Measurements from ENCODE around the gene ARHGAP11A.

ARHGAP11A gene

DNA sequence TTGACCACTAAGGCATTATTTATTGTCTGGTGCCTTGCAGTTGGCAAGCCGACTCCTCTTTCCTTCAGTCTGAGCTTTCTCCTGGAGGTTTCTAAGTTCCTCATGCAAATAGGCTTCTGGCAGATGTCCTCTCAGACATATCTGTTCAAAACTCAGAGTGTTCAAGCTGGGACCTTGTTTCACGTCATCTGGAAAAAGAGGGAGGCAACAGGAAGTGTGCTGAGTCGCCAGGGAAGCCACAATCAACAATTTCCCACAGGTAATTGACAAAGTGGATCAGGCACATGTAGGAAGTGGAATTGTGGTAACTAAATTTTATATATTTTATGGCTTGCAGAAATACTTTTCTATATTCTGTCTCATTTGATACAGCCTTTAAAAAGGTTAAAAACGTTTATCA is 40.8 kb downstream of the ARHGAP11A start:
- no peak for DNase-seq
- intact Hi-C loops (cut with DNase I): no loop called here

DNA sequence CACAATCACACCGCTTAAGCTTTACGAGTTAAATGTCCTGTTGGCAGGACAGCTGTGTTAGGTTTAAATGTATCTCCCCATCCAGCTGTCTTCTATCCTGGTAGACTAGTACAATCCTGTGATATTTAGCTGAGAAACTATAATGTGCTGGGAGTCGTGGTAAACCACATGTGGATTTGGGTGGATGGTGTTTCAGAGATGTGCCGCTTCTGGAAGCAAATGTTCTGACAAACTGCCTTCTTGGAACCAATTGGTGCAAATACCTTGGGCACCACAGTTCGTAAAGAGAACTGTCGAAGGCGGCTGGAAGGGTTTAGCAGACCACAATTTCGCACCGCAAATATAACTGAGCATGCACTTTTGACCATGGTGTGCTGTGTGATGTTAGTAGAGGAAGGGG is 41.2 kb downstream of the ARHGAP11A start:
- DNase-seq: no peak
- intact Hi-C loops (cut with DNase I): no loop called here

DNA sequence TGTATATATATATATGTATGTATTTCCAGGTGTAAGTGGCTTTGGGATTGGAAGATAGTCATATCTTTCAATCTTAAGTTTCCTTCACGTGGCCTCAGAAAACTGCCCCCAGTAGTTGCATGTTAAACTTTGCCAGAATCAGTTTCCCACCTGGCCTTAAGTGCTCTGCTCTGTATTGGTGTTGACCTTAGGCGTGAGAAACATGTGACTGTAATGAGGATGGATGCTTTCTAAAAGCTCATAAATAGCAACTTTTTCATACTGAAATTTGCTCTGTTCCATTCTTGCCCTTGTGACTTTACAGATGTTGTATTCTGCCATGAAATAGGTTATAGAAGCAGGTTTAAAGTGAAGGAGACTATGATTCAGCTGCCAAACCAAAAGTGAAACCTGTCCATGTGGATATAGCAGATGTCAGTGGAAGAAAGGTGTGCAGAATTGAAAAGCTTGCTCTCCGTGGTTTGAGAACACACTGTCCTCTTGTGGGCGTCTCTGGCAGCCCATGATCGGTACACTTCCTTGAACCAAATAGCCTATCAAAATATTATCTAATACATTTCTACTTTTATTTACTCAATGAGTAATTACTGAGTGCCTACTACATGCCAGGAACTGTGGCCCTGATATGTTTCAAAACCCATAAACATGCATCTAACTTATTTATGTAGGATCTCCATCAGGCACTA is 42.0 kb downstream of the ARHGAP11A start:
- intact Hi-C loops (cut with DNase I): no loop called here
- DNase-seq: no peak

DNA sequence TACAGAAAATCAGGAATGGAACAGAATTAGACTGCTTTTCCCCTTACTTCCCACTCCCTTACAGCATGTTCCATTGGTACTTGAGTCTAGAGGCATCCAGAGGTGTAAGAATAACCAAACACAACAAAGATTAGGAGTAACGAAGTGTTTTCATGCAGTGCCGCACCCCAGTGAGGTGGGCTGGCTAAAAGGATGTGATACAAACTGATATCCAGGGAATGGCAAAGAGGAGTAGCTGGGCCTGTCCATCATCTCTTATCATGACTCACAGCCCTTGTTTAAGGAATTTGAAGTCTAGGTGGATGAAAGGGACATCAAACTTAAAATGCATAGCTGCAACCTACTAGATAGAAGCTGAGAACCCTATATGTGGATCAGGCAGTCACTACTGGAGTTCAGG is 42.6 kb downstream of the ARHGAP11A start:
- intact Hi-C loops (cut with DNase I): no loop called here
- no peak for DNase-seq

DNA sequence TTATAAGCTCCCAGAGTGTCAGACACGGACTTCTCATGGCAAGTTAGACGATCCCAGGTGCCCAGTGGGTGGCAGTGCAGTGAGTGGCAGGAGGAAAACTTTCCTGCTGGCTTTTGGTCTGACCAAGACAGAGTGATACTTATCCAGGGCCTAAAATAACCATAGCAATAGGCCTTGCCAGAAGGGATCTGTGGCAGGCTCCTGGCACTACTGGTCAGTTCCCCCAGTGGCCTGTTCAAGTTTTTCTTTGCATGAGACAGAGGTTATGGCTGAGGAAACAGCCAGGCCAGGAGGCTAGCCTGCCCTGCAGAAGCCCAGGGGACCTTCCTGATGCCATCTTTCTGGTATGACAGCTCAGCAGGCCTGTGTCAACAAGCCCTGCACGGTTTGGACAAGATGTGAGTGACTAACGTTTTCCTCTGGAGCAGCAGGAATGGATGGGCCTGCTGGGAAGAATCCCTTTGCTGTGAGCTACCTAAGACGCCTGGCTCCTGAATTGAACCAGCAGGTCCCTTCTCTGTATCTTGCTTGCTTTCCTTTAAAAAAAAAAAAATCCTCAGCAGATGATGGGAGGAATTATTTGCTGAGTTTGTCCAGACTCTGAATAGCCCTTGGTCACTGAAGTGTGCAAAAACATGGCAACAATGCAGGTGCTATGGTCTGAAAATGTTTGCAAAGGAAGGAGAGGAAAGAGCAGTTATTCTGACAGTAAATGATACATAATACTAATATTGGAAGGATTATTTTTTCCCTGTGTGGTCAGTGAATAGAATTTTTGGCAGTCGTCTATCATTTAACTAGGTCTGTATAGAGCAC is 44.2 kb downstream of the ARHGAP11A start:
- intact Hi-C loops (cut with DNase I): loop anchor here (5.0 kb wide), 1 partner anchor 278 kb away; no protein-coding TSS in a partner anchor
- DNase-seq: no peak

DNA sequence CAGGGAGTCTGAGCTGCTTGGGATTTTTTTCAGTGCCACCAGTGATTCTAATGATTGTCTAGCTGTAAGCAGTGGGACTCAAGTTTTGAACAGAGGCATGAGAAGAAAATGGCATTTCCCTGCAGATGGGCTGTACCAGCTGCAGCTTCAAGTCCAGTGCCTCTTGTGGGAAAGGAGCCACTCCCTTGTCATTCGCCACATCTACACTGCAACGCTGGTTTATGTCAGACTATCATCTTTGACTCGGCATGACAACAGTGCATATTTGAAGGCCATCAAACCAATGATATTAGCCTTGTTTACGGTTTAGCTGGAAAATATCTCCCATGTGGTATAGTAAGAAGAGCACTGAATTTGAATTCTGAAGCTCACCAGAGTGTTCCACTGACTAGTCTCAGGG is 48.4 kb downstream of the ARHGAP11A start:
- intact Hi-C loops (cut with DNase I): loop anchor here (2.0 to 5.0 kb wide), 2 partner anchors 274 to 331 kb away; no protein-coding TSS in a partner anchor
- no peak for DNase-seq

DNA sequence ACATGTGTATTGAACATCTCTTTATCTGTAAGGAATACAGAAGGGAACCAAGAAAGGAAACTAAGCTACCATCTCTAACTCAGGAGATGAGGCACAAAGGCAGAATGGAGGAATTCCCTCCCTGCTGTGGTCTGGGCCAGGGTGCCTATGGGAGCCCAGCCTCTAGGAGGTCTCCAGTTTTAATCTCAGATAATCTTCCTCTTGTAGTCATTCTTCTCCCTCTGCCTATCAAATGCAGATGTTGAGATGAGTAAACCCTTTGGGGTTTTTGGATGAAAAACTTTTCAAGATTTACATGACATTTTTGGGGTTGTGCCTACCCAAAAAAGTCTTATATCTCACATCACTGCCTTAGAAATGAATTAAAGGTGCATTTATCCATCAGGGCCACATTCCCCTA is 49.5 kb downstream of the ARHGAP11A start:
- DNase-seq: no peak
- intact Hi-C loops (cut with DNase I): loop anchor here (5.0 kb wide), 1 partner anchor 273 kb away; no protein-coding TSS in a partner anchor

DNA sequence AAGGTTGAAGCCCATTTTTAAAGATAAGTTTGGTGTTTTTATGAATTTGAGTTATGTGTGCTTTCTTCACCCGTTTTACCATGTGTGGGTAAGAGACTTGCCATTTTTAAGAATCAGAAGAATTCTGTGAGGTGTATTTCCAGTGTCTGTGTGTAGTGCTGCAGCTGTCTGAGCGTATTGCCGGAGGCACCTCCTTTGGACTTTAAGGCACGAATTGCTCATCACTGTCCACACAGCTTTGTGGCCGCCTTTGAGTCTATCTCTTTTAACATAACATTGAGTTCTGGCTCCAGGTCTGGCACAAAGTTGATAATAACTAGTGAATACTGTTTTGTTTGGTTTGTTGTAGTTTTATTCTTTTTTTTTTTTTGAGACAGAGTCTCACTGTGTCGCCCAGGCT is 52.0 kb downstream of the ARHGAP11A start:
- DNase-seq: no peak
- intact Hi-C loops (cut with DNase I): no loop called here

DNA sequence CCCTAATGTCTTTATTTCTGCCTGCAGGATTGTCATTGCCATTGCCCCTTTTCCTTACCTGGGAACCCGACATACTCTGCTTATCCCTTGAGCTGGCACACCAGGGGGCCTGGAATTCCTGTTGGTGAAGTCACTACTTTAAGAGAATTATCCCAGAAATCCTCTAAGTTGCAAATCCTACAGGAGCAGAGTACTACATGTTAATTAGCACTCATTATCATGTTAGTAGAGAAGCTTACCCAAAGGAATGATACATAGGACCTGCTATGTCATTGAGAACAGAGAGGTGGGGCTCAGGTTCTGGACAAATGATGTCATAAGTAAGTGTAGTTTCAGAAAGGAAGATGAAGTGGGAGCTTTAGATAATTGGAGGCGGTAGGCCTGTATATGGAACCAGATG is 53.6 kb downstream of the ARHGAP11A start:
- intact Hi-C loops (cut with DNase I): no loop called here
- no peak for DNase-seq

DNA sequence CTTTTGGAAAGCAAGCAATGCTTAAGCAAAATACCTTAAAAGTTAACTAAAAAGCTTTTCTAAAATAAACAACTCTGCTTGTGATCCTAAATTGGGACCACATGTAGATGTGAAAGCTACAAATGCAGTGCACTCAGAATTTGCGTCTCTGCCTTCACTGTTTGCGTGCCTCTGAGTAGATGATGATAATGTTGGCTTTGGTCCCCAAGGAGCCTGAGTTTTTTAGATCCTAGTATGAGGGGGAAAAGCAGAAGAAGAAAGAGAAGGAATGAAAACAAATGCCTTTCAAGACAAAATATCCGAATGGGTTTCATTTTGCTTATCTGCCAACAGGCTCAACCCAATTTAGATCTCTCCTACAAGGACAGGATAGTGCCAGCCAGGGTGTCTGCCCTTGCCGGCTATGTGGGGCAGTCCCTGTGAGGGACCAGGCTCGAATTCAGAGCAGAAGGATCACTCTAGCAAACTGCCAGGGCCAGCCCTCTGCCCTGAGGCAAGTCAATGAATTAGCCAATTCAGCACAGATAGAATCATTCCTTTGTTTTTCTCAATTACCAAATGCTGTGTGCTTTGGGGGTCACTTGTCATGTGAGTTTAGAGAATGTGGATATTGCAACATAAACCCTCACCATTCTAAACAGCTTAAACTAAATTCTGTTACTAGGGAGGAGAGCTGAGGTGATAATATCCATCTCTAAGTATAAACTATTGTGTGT is 54.8 kb downstream of the ARHGAP11A start:
- intact Hi-C loops (cut with DNase I): loop anchor here (5.0 kb wide), 1 partner anchor 167 kb away; no protein-coding TSS in a partner anchor
- DNase-seq: peak; percentile 41 to 95 (median 71)

DNA sequence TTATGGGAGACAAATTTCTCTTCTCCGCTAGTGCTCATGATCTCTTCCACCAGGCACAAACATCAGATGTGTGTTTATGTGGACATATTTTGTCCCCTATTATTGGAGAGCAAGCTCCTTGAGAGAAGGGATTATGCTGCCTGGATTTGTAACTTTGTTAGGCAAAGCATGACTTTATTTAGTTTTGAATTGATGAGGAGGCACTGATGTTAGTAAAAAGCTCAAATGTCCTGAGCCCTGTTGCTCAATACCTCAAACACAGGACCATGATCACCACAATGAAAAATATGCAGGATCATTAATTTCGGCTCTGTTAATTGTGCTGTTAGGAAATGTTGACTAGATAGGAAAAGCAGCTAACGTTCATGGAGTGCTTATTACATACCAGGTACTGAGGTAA is 55.3 kb downstream of the ARHGAP11A start:
- intact Hi-C loops (cut with DNase I): loop anchor here (5.0 kb wide), 1 partner anchor 167 kb away; no protein-coding TSS in a partner anchor
- DNase-seq: no peak

DNA sequence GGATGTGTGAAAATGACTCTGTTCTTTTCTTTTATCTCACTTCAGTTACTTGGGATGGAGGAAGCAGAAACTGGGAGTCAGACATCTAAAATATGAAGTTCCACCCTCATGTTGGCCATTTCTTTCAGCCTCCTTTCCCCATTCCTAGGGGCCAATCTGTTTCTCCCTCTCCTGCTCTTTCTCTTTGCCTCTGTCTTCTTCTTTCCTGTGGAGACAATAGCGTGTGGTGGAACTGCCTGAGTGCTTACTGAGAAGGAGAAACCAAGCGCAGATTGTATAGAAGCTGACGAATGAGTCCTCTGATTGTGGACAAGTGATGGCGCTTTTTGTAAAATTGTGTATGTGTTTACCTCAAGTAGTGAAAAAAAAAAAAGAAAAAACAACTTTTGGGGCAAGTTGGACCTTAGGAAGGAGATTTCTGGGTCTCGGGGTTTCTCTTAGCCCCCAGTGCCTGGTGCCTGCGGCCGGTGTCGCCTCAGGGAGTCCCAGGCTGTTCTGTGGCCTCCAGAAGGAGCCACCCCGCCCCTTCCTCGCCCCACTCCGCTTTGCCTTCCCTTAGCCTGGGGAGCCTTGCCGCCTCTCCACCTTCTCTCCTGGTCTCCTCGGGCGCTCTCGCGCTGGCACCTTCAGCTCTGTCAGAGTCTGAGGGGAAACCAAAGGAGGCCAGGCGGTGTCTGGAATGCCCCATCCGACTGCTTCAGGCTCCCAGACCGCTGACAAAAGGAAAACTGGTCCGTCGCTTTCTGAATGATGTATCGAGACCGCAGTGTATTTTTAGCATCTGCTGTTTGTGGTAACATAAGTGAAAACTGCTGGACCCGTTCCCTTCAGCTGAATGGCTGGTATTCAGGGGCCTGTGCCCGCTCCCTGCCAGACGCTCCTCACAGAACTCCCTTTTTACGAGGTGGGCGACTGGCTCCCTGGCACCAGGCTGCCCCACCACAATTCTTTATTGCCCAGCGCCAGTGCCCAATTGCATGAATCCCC is 56.3 kb downstream of the ARHGAP11A start:
- peak in 9 of 10 donors; percentile 20 to 87 (median 45) for DNase-seq
- intact Hi-C loops (cut with DNase I): loop anchor here (5.0 kb wide), 1 partner anchor 166 kb away; no protein-coding TSS in a partner anchor

DNA sequence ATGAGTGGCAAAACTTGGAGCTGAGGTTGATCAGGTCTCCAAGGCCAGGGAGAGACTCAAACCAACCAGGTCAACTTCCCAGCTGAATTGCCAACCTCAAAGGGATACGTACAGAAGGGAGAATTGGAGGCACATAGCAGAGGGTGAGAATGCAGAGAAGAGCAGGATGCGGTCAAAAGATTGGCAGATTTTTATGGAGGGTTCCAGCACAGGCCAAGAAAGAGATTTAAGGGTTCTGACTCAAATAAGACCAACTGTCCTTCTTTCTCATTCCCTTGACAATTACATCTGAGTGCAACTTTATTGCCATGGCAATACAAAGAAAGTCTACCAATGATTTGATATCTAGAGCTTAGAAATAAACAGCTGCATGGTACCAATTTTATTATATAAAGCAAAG is 59.4 kb downstream of the ARHGAP11A start:
- intact Hi-C loops (cut with DNase I): loop anchor here (5.0 kb wide), 1 partner anchor 163 kb away; no protein-coding TSS in a partner anchor
- no peak for DNase-seq

DNA sequence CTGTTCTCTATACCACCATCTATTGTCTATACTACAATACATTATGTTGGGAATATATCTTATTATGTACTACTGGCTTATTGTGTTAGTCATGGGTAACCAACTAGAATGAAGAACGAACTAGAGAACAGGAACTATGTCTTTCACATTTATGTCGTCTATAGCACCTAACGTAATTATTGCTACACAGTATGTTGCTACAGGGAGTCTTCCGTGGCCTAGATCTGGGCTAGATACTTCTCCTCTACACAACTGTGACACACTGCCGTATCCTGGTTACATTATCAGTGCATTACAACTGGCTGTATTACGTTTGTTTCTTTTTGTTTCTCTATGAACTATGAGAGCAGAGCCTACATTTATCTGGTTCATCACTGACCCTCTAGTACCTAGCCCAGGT is 60.2 kb downstream of the ARHGAP11A start:
- intact Hi-C loops (cut with DNase I): no loop called here

DNA sequence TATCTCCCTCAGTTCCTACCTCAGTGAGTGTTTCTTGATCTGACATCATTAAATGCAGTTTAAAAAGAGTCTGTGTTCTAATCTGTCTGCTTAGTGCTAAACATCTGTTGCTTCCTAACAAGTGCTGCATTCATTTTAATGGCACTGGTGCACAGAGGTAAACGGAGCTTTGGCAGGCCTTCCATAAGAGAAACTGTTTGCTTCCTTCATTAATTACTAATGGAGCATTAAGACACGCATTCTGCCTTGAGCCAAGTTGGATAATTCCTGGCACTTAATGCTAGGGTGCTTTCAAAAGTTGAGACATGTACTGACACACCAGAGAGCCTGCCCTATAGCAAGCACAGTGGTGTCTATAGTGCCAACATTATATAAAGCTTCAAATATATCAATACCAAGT is 60.9 kb downstream of the ARHGAP11A start:
- intact Hi-C loops (cut with DNase I): no loop called here

More for the DNA sequence above, 60.2 kb downstream of the ARHGAP11A start:
- no peak for DNase-seq

DNA sequence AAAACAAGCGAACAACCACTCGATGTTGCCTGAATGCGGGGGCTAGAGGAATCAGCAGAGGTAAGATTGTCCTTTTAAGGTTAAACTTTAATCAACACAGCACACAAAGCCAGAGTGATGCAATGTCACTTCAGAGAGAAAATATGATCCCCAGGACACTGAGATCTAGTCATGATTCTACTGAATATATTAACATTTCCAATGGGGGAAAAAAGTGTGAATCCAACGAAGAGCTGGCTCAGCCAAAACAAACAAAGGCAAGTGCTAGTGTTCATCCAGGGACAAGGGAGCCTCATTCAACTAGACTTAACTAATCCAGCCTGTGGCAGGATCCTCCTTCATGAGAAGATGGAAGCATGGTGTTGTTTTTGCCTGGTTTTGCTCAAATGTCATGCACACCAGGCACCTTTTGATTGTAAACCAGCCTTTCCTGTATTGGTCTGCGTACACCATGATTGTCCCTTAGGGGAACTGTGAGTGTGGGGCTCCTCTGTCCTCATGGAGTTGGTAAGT is 62.0 kb downstream of the ARHGAP11A start:
- no peak for DNase-seq
- intact Hi-C loops (cut with DNase I): no loop called here

More for the DNA sequence above, 60.9 kb downstream of the ARHGAP11A start:
- no peak for DNase-seq

DNA sequence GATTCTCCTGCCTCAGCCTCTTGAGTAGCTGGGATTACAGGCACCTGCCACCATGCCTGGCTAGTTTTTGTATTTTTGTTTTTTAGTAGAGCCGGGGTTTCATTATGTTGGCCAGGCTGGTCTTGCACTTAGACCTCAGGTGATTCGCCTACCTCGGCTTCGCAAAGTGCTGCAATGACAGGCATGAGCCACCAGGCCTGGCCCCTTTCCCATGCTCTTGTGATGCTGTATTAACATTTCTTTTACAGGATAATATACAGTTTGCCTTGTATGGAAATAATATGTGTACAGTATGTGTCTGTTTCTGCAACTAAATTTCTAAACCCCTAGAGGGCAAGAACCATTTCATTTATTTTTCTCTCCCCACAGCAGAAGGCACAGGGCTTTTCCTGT is 64.0 kb downstream of the ARHGAP11A start:
- intact Hi-C loops (cut with DNase I): no loop called here
- DNase-seq: no peak

DNA sequence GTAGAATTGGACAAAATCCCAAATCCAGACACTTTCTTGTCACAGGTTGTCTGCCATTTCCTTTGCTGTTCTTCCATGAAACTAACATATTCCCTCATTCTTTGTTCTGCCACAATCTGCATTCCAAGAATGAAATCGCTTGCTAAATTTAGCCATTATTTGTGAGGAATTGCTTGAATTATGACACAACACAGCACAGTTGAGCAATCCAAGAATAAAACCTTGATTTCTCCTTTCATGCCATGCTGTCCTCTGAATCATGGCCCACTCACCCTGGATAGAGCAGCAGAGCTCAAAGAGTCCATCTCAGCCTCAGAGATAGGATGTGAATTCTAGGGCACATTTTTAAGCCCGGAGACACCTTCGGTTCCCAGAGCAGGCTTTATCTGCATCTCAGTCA is 67.3 kb downstream of the ARHGAP11A start:
- no peak for DNase-seq
- intact Hi-C loops (cut with DNase I): no loop called here

DNA sequence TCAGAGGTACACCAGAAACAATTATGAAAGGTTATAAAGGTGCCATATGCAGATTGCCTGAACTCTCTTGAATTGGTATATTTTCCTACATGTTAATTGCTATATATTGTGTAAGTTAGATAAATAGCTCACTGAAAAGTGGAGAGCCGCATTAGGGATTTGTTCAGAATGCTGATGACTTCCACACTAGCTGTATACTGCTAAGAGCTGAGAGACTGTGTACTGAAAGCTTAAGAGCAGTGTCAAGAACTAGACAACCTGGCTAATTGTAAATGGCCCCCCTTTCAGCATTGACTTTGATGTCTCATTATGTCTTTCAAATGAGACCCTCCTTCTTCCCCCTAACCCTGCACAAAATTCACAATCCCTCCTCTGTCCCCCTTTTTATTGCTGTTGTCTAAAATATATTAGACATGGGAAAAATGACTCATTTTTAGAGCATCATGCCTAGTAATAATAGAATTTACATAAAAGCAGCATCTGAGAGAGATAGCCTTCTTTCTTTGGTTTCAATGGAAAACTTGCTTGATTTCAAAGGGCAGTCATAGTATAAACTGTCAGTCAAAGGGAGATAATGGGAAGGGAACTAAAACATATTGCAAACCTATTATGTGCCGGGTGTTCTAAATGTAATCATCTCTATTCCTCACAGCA is 67.8 kb downstream of the ARHGAP11A start:
- intact Hi-C loops (cut with DNase I): no loop called here
- no peak for DNase-seq

Measured in posterior cingulate gyrus (tissue), 11 donors.